OCI-M1 (cell line): Measurements from ENCODE around the gene SIL1.
A peak's percentile ranks its signal among the peaks of the same experiment; 100 is the strongest.
"Not testable (repeated sequence)": the region's sequence is repeated elsewhere in the genome, so short reads cannot be mapped to it uniquely, and the experiment has no call there.

Experiments used
- DNase-seq: peaks from one replicate; lab custom pipeline; 2025; lab: John Stamatoyannopoulos, UW

Gene SIL1

GRCh38 chr5:139022528-139022927 is 175.6 kb downstream of the SIL1 start:
- no peak for DNase-seq

- DNase-seq = no peak
Observed at GRCh38 chr5:139021346-139021745, 176.8 kb downstream of the SIL1 start.

DNA sequence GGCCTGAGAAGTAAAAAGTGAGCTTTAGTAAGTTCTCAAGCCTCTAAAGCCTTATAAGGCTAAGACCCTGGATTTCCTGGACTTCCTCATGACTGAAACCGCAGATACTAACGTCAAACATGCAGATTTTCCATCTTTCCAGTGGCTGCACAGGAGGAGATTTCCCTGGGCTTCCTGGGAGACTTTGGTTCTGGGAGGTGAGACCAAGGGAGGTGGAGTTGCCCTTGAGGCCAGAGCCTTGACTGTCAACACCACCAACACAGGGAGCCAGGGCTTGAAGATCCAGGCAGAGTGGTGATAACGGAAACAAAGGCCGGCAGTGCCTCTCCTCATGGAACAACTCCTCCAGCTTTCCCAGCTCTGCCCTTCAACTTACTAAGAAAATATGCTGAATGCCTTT is 178.3 kb downstream of the SIL1 start:
- DNase-seq = no peak

DNA sequence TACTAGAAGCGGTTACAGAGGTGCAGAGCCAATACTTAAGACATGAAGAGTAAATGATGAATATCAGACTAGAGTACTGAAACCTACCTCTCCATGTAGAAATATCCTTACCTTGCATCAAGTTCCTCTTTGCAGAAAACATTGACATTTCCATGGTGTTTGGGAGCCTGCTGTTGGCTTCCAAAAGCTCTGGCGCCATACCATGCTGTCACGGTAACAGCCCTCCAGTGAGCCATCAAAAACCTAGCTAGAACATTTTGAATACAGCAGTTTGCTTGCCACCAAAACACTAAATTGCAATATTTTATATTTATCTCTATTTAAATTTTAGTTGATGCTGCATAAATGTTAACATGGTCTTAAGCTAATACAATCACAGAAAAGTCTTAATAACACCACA is 179.0 kb downstream of the SIL1 start:
- DNase-seq = no peak

- DNase-seq = no peak
Observed at GRCh38 chr5:139017624-139018023, 180.5 kb downstream of the SIL1 start.

DNA sequence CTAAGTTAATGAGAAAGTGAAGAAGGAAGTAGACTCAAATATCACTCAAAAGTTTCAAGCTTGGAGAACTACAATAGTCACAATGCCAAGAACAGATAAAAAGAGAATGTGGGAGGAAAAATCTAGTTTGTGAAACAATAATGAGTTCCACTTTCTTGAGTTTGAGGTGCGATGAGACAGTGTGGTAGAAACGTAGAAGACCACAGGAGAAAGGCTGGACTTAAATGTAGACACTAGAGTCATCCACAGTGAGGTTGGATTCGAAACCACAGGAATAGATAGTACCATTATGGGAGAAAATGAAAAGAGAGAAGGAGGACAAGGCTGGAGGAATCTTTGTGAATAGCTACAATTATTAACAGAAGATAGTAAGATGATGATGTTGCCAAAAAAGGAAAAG is 182.0 kb downstream of the SIL1 start:
- no peak for DNase-seq

DNA sequence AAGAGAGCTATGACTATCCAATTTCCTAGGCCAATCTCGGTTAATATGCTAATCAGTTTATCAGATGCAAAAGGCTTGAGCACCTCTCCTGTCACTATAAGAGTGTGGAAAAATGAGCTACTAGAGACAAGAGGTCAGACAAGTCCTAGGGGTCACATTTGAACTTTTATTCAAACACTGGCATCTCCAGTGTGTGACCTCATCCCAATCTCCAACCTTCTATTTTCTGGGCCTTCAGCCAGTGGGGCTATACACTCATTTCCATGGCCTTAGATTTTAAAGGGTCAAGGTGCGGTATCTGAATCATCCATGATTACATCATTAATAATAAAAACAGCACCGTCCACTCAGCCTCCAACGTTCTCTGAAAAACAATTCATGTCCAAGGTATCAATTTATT is 183.4 kb downstream of the SIL1 start:
- DNase-seq = no peak

DNA sequence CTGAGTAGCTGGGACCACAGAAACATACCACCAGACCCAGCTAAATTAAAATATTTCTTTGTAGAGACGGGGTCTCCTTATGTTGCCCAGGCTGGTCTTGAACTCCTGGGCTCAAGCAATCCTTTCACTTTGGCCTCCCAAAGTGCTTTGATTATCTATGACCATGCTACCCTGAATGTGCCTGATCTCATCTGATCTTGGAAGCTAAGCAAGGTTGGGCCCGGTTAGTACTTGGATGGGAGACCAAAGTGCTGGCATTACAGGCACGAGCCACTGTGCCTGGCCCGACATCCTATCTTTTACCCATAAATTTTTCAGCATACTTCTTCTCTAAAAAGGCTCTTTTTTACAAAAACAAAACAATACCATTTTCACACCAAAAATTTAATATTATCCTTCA is 186.0 kb downstream of the SIL1 start:
- no peak for DNase-seq

- not testable (repeated sequence) for DNase-seq
Observed at GRCh38 chr5:139011156-139011555, 187.0 kb downstream of the SIL1 start.

GRCh38 chr5:139004374-139005307 is 193.5 kb downstream of the SIL1 start:
- peak; percentile 35 for DNase-seq

GRCh38 chr5:138999674-139000073 is 198.5 kb downstream of the SIL1 start:
- DNase-seq = no peak

GRCh38 chr5:138998521-138998920 is 199.6 kb downstream of the SIL1 start:
- no peak for DNase-seq

DNA sequence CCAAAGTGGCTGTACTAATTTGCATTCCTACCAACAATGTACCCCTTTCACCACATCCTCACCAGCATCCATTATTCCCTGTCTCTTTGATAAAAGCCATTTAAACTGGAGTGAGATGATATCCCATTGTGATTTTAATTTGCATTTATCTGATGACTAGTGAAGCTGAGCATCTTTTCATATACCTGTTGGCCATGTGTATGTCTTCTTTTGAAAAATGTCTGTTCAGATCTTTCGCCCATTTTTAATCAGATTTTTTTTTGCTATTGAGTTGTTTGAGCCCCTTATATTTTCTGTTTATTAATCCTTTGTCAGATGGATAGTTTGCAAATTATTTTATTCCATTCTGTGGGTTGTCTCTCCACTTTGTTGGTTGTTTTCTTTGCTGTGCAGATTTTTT is 202.0 kb downstream of the SIL1 start:
- no peak for DNase-seq

- no peak for DNase-seq
Observed at GRCh38 chr5:138990986-138991590, 207.1 kb downstream of the SIL1 start.

DNA sequence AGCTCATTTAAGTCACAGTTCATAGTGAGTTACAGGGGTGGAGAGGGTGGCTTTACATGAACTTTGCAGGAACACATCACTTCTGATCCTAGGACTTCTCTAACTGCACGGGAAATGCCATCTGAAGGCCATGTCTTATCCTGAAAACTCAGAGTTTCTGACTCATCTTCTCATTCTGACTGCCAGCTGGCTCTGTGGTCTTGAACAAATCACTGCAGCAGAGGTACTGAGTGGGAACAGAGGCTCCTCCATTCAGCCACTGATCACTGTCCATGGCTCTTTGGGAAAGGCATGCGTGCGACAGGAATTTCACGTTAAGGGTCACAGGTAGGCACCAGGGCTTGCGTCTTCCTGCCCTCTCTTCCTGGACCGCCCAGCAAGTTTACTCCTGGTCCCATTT is 208.4 kb downstream of the SIL1 start:
- no peak for DNase-seq

DNA sequence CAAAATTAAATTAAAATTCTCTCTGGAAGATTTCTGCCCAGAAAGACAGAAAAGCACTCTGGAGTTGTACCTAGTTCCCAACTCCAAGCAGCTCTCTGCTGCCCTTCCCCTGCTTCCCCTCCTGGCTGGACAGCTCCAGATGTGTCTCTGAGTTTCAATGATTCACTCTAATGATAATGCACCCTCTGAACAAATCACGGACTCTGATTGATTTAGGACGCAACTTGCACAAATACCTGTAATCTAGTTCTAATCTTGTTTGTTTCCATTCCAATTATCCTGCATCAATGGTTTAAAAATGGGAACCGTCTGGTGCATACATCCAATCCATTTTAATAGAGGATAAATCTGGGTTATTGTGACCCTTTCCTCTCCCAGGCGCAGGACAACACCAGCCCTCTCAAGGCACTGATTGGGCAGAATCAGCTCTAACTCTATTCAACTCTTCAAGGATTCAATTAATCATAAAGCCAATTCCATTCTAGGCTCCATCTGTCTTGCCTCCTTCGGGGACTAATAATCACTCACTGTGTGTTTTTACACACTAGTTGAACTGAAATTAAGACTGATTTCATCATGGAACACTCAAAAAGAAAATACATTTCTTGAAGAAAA is 211.9 kb downstream of the SIL1 start:
- DNase-seq = no peak

- no peak for DNase-seq
Observed at GRCh38 chr5:138985683-138986082, 212.5 kb downstream of the SIL1 start.

- no peak for DNase-seq
Observed at GRCh38 chr5:138985256-138985655, 212.9 kb downstream of the SIL1 start.

- no peak for DNase-seq
Observed at GRCh38 chr5:138983984-138984383, 214.2 kb downstream of the SIL1 start.

DNA sequence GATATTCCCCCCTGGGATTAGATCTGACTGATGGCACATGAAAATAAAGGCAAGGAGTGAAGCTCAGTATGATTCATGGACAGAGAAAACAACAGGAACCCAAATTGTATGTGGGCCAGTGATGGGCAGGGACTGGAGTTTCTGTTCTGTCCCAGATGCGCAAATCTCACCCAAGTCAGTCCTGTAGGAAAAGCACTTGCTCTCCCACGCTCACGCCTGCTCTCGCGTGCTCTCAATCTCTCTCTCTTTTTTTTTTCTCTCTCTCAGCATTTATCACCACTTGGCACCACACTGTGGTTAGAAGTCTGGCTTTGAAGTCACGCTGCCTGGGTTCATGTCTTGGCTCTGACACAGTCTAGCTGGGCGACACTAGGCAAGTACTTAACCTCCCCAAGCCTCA is 216.6 kb downstream of the SIL1 start:
- DNase-seq = peak; percentile 42

- no peak for DNase-seq
Observed at GRCh38 chr5:138981131-138981530, 217.0 kb downstream of the SIL1 start.

DNA sequence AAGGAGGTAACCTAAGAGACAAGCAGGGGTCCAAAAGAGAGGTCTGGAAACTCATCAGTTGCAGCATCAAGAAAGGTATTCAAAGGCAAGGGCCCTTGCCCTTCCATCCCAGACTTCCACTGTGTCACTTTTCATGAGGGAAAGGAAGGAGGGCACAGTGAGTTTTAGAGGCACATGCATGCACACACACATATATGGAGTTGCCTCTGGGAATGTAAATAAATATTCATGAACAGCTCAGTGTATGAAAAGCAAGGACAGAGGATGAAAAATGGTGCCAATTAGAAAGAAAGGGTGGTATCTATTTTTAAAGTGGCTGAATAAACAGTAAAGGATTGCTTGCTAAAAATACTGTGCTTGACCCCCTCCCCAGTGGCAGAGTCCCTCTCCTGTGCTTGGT is 217.7 kb downstream of the SIL1 start:
- DNase-seq = no peak

- DNase-seq = no peak
Observed at GRCh38 chr5:138979684-138980280, 218.4 kb downstream of the SIL1 start.
